Endodermal cell (in vitro differentiated cells): ENCODE measurements around the gene IL22. TPM values are rescaled to one million over a fixed set of nuclear protein-coding genes. Genes with fewer than 3 reads are reported as not detected.

Source experiments
- DNase-seq: peaks from one replicate; pipeline ENCODE4 v3.0.0-alpha.2; 2017
- H3K27ac ChIP-seq: 2 replicates; pipeline ENCODE4 v1.5.1; 2013; ENCODE audit warnings: mild to moderate bottlenecking, low read depth, low read length, moderate library complexity
- H3K27me3 ChIP-seq: 2 replicates; pipeline ENCODE4 v1.6.1; 2013; ENCODE audit warnings: mild to moderate bottlenecking, low read length, moderate library complexity; ENCODE audit not compliant: insufficient read depth, control insufficient read depth, poor library complexity, severe bottlenecking
- H3K36me3 ChIP-seq: 2 replicates; pipeline ENCODE4 v1.7.0; 2013; ENCODE audit warnings: mild to moderate bottlenecking, low read length, moderate library complexity; ENCODE audit not compliant: control insufficient read depth, insufficient read depth
- H3K4me1 ChIP-seq: one replicate; pipeline ENCODE4 v1.7.0; 2013; ENCODE audit warnings: low read length; ENCODE audit not compliant: control insufficient read depth, insufficient read depth
- H3K4me3 ChIP-seq: 2 replicates; pipeline ENCODE4 v1.5.1; 2013; ENCODE audit warnings: mild to moderate bottlenecking, low read length, moderate library complexity
- H3K9ac ChIP-seq: 2 replicates; pipeline ENCODE4 v1.6.1; 2013; ENCODE audit warnings: mild to moderate bottlenecking, low read length, moderate library complexity; ENCODE audit not compliant: poor library complexity, severe bottlenecking; ENCODE audit errors: extremely low read depth
- H3K9me3 ChIP-seq: 2 replicates; pipeline ENCODE4 v1.6.1; 2013; ENCODE audit warnings: mild to moderate bottlenecking, low read length, moderate library complexity; ENCODE audit not compliant: control insufficient read depth
- H3K27ac Mint-ChIP-seq: 2 replicates; pipeline ENCODE4 v1.8.0; 2020; ENCODE audit warnings: mixed read lengths
- H3K27me3 Mint-ChIP-seq: 2 replicates; pipeline ENCODE4 v1.8.0; 2021; ENCODE audit warnings: mild to moderate bottlenecking, mixed read lengths; ENCODE audit not compliant: insufficient read depth
- H3K36me3 Mint-ChIP-seq: 2 replicates; pipeline ENCODE4 v1.8.0; 2020; ENCODE audit warnings: low read depth, mixed read lengths
- H3K4me1 Mint-ChIP-seq: 2 replicates; pipeline ENCODE4 v1.8.0; 2020; ENCODE audit warnings: mixed read lengths
- H3K4me3 Mint-ChIP-seq: 2 replicates; pipeline ENCODE4 v1.8.0; 2020; ENCODE audit warnings: mild to moderate bottlenecking, moderate library complexity, mixed read lengths
- H3K9me3 Mint-ChIP-seq: 2 replicates; pipeline ENCODE4 v1.8.0; 2020; ENCODE audit warnings: mild to moderate bottlenecking, mixed read lengths
- whole genome bisulfite sequencing, 2 experiments: methylation state at CpG; one replicate each; pipeline versions ENCODE4 v1.1.5 to v1.1.7; 2013; ENCODE audit warnings: missing lambda C conversion rate in 2 of 2, mixed read lengths in 1 of 2; ENCODE audit not compliant: insufficient coverage in 1 of 2, insufficient read length in 1 of 2; 5-methylcytosine and 5-hydroxymethylcytosine counted together
- total RNA-seq, 2 donors: library from RNA; stranded (reverse); fragmentation: NEBNext Ultra II Directional in 1 of 2; extraction: Animal tissue kit (Norgen Biotek cat#: 25700) in 1 of 2; gene quantifications; 2 replicates in 1 of 2; 3 replicates in 1 of 2; pipeline ENCODE4 v1.2.1, GENCODE V29; 2021
- TF ChIP-seq, protein P1 (sequence below): fragments of 200-600 bp; sonication (generic); conservative IDR thresholded peaks from 2 replicates; pipeline ENCODE4 v1.5.0; 2021; ENCODE audit warnings: antibody characterized with exemption, mild to moderate bottlenecking

The IL22 gene
- total RNA-seq, 2 donors from 2014 or later = not detected

DNA sequence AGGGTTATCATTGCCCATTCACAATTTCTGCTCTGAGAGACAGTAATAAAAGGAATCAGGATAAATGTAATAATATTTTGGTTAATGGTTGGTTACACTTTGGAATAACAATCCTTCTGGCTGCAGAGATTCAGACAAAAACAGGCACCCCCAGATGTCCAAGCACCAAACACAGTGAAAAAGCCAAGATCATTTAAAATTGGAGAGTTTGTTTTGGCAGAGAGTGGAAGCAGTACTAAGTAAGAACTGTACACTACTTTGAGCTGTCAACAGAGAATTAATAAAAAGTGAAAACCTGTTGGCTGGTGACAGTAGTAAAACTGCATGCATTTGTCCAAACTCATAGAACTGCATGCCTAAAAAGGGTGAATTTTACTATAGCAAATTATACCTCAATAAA lies 15.6 kb upstream of the IL22 start:
- no peak for DNase-seq
- H3K9me3 Mint-ChIP-seq = no peaks in the 10 kb centered on the region
- TF ChIP-seq, protein P1, sequence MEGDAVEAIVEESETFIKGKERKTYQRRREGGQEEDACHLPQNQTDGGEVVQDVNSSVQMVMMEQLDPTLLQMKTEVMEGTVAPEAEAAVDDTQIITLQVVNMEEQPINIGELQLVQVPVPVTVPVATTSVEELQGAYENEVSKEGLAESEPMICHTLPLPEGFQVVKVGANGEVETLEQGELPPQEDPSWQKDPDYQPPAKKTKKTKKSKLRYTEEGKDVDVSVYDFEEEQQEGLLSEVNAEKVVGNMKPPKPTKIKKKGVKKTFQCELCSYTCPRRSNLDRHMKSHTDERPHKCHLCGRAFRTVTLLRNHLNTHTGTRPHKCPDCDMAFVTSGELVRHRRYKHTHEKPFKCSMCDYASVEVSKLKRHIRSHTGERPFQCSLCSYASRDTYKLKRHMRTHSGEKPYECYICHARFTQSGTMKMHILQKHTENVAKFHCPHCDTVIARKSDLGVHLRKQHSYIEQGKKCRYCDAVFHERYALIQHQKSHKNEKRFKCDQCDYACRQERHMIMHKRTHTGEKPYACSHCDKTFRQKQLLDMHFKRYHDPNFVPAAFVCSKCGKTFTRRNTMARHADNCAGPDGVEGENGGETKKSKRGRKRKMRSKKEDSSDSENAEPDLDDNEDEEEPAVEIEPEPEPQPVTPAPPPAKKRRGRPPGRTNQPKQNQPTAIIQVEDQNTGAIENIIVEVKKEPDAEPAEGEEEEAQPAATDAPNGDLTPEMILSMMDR = no peak
- Histone ChIP-seq H3K4me3 (no peak overlapping the region), H3K9ac (no peak overlapping the region), H3K27ac (no peak overlapping the region), H3K4me1 (no peaks in the 10 kb centered on the region), H3K36me3 (no peaks in the 10 kb centered on the region), H3K9me3 (no peaks in the 10 kb centered on the region), H3K27me3 (no peaks in the 10 kb centered on the region)
- H3K4me3 Mint-ChIP-seq = no peak overlapping the region
- H3K27me3 Mint-ChIP-seq = peaks cover 10% of the 10 kb centered on the region
- H3K27ac Mint-ChIP-seq = no peak overlapping the region
- peaks cover 11% of the 10 kb centered on the region for H3K4me1 Mint-ChIP-seq
- no peaks in the 10 kb centered on the region for H3K36me3 Mint-ChIP-seq

DNA sequence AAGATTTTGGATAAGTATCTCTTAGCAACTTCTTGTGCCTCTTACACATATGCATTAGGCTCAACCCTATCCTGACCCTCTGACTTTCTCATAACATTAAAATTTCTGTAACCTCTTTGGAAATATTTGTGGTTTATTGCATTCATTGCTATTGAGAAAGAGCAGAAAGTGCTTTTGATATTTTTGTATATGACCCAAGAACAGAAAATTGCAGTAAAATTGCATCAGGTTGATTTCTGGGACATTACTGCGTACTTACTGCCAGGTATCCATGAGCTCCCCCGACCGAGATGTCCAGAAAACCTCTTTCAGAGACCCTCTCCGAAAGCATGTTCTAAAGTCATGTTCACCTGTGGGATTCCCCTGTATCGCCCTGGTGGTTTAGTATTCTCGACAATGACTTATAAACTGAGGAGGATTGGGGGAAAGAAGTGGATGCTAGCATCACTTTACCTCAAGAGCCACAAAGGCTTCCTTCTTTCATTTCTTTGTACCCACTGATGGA lies 14.5 kb upstream of the IL22 start:
- H3K9ac ChIP-seq = no peak overlapping the region
- Mint-ChIP-seq H3K27ac (no peak overlapping the region), H3K4me1 (peaks cover 11% of the 10 kb centered on the region), H3K36me3 (no peaks in the 10 kb centered on the region), H3K4me3 (no peak overlapping the region), H3K9me3 (no peaks in the 10 kb centered on the region), H3K27me3 (peaks cover 10% of the 10 kb centered on the region)
- H3K4me1 ChIP-seq = no peaks in the 10 kb centered on the region
- no peaks in the 10 kb centered on the region for H3K9me3 ChIP-seq
- 86 to 95% methylated on average over 5 to 6 of the region's 6 CpGs for WGBS, 2 experiments
- H3K36me3 ChIP-seq = no peaks in the 10 kb centered on the region
- no peak overlapping the region for H3K27ac ChIP-seq
- no peak overlapping the region for H3K4me3 ChIP-seq
- no peaks in the 10 kb centered on the region for H3K27me3 ChIP-seq
- TF ChIP-seq, protein P1 = no peak
- DNase-seq = peak; percentile 9

DNA sequence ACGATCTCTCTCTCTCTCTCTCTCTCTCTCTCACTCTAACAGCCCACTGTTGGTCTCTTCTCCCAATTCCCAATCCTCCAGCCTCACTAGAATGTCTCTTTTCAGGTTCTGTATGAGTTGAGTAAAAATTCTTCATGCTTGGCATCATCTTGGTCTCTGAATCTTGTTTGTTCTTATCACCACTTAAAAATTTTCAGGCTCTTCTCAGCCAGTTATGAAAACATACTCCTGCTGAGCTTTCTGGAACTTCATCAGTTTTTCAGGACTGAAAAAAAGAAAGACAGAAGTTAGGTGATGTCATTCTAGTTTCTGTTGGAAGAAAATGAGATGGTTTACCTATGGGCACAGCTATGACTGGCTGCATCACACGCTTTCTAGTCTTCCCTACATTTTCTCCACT lies 11.5 kb upstream of the IL22 start:
- H3K4me3 Mint-ChIP-seq = no peak overlapping the region
- H3K4me1 Mint-ChIP-seq = peaks cover 7% of the 10 kb centered on the region
- peaks cover 10% of the 10 kb centered on the region for H3K27me3 Mint-ChIP-seq
- 98 to 100% methylated on average over 1 to 2 of the region's 2 CpGs for WGBS, 2 experiments
- no peaks in the 10 kb centered on the region for H3K36me3 Mint-ChIP-seq
- TF ChIP-seq, protein P1 = no peak
- Histone ChIP-seq H3K9me3 (no peaks in the 10 kb centered on the region), H3K4me1 (no peaks in the 10 kb centered on the region), H3K9ac (no peak overlapping the region), H3K4me3 (no peak overlapping the region), H3K36me3 (no peaks in the 10 kb centered on the region), H3K27me3 (no peaks in the 10 kb centered on the region), H3K27ac (no peak overlapping the region)
- no peak for DNase-seq
- no peaks in the 10 kb centered on the region for H3K9me3 Mint-ChIP-seq
- H3K27ac Mint-ChIP-seq = no peak overlapping the region
